ENCODE data around the gene CST3.
"Not testable (repeated sequence)": the region's sequence is repeated elsewhere in the genome, so short reads cannot be mapped to it uniquely, and the experiment has no call there.

Gene CST3

DNA sequence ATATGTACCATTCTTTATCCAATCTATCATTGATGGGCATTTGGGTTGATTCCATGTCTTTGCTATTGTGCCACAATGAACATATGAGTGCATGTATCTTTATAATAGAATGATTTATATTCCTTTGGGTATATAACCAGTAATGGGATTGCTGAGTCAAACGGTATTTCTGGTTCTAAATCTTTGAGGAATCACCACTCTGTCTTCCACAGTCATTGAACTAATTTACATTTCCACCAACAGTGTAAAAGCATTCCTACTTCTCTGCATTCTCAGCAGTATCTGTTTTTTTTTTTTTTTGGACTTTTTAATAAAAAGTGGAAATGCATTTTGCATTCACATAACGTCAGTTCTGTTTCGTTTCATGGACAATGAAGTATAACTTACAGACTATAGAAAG lies 15.4 kb downstream of the CST3 start:
- H3K27ac ChIP-seq (ENCODE audit: insufficient read depth, low read length, poor library complexity, severe bottlenecking); H3K36me3 ChIP-seq (ENCODE audit: control insufficient read depth, insufficient read depth, low read length); DNase-seq; H3K4me1 ChIP-seq (ENCODE audit: control insufficient read depth, insufficient read depth, low read length, poor library complexity, severe bottlenecking); H3K4me3 ChIP-seq (ENCODE audit: insufficient read depth, low read depth, low read length, poor library complexity, severe bottlenecking); H3K9me3 ChIP-seq (ENCODE audit: control insufficient read depth, low read length); H3K27me3 ChIP-seq (replicated peaks; ENCODE audit: control insufficient read depth, insufficient read depth, low read length, poor library complexity, severe bottlenecking): not testable (repeated sequence)

DNA sequence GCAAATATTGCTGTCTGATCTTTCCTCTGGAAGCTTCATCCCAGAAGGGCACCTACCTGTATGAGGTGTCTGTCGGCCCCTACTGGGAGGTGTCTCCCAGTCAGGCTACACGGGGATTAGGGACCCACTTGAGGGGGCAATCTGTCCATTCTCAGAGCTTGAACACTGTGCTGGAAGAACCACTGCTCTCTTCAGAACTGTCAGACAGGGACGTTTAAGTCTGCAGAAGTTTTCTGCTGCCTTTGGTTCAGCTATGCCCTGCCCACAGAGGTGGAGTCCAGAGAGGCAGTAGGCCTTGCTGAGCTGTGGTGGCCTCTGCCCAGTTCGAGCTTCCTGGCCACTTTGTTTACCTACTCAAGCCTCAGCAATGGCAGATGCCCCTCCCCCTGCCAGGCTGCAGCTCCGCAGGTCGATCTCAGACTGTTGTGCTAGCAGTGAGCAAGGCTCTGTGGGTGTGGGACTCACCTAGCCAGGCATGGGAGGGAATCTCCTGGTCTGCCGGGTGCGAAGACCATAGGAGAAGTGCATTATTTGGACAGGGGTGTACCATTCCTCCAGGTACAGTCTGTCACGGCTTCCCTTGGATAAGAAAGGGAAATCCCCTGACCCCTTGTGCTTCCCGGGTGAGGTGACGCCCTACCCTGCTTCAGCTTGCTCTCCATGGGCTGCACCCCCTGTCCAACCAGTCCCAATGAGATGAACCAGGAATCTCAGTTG lies 16.9 kb downstream of the CST3 start:
- not testable (repeated sequence) for H3K4me1 ChIP-seq (ENCODE audit: control insufficient read depth, insufficient read depth, low read length, poor library complexity, severe bottlenecking); H3K27me3 ChIP-seq (replicated peaks; ENCODE audit: control insufficient read depth, insufficient read depth, low read length, poor library complexity, severe bottlenecking); H3K9me3 ChIP-seq (ENCODE audit: control insufficient read depth, low read length); H3K27ac ChIP-seq (ENCODE audit: insufficient read depth, low read length, poor library complexity, severe bottlenecking); H3K36me3 ChIP-seq (ENCODE audit: control insufficient read depth, insufficient read depth, low read length); DNase-seq; H3K4me3 ChIP-seq (ENCODE audit: insufficient read depth, low read depth, low read length, poor library complexity, severe bottlenecking)

DNA sequence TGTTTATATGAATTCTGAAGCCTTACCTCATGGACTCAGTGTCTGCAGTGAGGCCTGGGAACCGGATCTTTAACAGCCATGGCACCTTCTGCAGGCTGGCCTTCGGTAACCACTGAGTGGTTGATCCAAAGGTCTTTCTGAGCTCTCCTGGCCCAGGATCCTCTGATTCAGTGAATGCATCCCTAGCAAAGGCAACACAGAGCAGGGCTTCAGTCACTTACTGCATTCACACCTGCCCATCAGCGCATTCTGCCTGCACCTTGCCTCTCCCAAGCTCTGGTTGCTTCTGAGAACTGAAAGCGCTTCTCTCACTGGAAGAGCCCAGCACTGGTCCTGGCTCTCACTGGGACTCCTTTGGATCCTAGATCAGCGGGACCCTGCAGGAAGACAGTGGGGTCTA lies 23.6 kb downstream of the CST3 start:
- Histone ChIP-seq H3K4me1 (ENCODE audit: control insufficient read depth, insufficient read depth, low read length, poor library complexity, severe bottlenecking) (no peaks in the 10 kb centered on the region), H3K9me3 (ENCODE audit: control insufficient read depth, low read length) (no peaks in the 10 kb centered on the region), H3K27me3 (replicated peaks; ENCODE audit: control insufficient read depth, insufficient read depth, low read length, poor library complexity, severe bottlenecking) (no peaks in the 10 kb centered on the region), H3K4me3 (ENCODE audit: insufficient read depth, low read depth, low read length, poor library complexity, severe bottlenecking) (no peak overlapping the region), H3K36me3 (ENCODE audit: control insufficient read depth, insufficient read depth, low read length) (no peaks in the 10 kb centered on the region), H3K27ac (ENCODE audit: insufficient read depth, low read length, poor library complexity, severe bottlenecking) (no peak overlapping the region)
- DNase-seq, result no peak

DNA sequence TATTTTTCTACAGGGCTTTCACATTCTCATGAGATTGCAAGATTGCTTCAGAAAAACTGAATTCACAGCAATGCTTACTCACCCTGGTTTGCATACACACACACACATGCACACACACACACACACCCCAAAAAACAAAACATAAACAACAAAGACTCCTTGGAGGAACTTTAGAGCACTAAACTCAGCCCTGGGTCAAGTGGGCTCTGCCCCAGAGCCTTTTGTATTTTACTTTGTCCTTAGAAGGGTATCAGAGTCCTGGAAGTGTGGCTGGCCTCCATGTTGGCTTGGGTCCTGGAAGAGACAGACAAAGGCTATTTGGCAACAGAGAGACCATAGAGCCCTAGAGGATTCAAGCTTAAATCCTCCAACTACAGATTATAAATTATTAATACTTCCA lies 24.1 kb downstream of the CST3 start:
- Histone ChIP-seq H3K4me3 (ENCODE audit: insufficient read depth, low read depth, low read length, poor library complexity, severe bottlenecking) (no peak overlapping the region), H3K36me3 (ENCODE audit: control insufficient read depth, insufficient read depth, low read length) (no peaks in the 10 kb centered on the region), H3K4me1 (ENCODE audit: control insufficient read depth, insufficient read depth, low read length, poor library complexity, severe bottlenecking) (no peaks in the 10 kb centered on the region), H3K27ac (ENCODE audit: insufficient read depth, low read length, poor library complexity, severe bottlenecking) (no peak overlapping the region), H3K27me3 (replicated peaks; ENCODE audit: control insufficient read depth, insufficient read depth, low read length, poor library complexity, severe bottlenecking) (no peaks in the 10 kb centered on the region), H3K9me3 (ENCODE audit: control insufficient read depth, low read length) (no peaks in the 10 kb centered on the region)
- no peak for DNase-seq

DNA sequence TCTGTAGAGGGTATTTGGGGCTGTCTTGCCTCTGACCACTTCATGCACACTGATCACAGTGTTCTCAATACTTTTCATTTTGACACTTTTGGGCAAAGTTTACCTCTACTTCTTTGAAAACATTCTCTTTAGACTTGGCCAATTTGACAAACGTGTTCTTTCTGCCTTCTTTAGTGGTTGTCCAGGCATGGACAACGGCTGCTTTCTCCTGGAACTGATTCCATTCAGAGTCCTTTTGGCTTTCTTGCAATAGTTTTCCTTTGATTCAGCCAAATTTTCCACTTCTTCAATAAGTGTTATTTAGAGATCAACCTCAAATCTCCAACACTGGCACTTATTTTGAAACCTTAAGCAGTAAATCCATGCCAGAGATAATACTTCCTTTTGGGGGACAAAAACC lies 25.4 kb downstream of the CST3 start:
- DNase-seq, result no peak
- Histone ChIP-seq H3K4me1 (ENCODE audit: control insufficient read depth, insufficient read depth, low read length, poor library complexity, severe bottlenecking) (no peaks in the 10 kb centered on the region), H3K4me3 (ENCODE audit: insufficient read depth, low read depth, low read length, poor library complexity, severe bottlenecking) (no peak overlapping the region), H3K9me3 (ENCODE audit: control insufficient read depth, low read length) (no peaks in the 10 kb centered on the region), H3K27me3 (replicated peaks; ENCODE audit: control insufficient read depth, insufficient read depth, low read length, poor library complexity, severe bottlenecking) (no peaks in the 10 kb centered on the region), H3K36me3 (ENCODE audit: control insufficient read depth, insufficient read depth, low read length) (no peaks in the 10 kb centered on the region), H3K27ac (ENCODE audit: insufficient read depth, low read length, poor library complexity, severe bottlenecking) (no peak overlapping the region)

DNA sequence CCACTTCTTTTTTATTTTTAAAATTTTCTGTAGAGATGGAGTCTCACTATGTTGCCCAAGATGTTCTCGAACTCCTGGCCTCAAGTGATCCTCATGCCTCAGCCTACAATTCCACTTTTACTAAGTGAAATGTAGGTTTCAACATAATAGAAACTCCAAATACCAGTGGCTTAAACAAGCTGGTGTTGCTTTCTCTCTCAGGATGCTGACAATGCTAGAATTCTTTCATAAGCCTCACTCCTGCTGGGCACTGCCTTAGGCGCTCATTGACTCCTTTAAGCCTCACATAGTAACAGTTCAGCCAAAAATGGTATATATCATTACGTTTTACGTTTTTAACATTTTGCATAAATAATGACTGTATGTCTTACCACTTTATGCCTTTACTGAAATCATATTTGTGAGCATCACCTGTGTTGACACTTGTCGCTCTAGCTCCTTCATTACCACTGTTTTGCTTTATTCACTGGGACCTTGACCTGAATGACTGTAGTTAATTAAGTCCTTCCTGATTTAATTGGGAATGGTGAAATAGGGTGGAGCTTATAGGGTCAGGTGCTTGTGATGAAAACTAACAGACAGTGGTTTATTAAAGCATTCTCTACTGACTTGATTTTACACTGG lies 28.2 kb downstream of the CST3 start:
- Histone ChIP-seq H3K4me3 (ENCODE audit: insufficient read depth, low read depth, low read length, poor library complexity, severe bottlenecking) (no peak overlapping the region), H3K27ac (ENCODE audit: insufficient read depth, low read length, poor library complexity, severe bottlenecking) (no peak overlapping the region), H3K36me3 (ENCODE audit: control insufficient read depth, insufficient read depth, low read length) (no peaks in the 10 kb centered on the region), H3K27me3 (replicated peaks; ENCODE audit: control insufficient read depth, insufficient read depth, low read length, poor library complexity, severe bottlenecking) (no peaks in the 10 kb centered on the region), H3K4me1 (ENCODE audit: control insufficient read depth, insufficient read depth, low read length, poor library complexity, severe bottlenecking) (no peaks in the 10 kb centered on the region), H3K9me3 (ENCODE audit: control insufficient read depth, low read length) (no peaks in the 10 kb centered on the region)
- no peak for DNase-seq

DNA sequence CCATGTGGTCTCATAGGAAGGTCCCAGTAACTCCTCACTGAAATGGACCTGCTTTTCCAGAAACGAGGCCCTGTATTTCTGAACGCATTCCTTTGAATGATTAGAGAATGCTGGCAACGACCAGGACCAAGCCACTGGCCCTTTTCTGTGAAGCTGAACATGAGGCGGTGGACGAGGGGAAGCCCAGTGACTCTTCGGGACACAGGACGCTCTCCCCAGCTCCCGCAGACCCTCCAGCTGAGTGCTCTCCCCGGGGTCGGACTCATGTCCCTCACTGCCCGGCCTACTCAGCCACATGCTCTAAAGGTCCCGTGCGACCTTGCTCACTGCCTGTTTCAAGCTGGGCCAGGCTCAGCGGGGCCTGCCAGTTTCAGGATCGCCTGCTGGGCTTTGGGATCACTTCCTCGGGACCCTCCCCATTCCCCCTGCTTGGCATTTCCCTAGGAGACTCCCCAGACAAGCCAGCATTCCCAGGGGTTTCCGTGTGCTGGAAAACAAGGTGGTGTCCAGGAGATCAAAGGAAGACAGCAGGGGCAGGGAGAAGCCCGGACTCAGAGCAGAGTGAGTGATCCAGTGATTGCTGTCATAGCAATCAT lies 29.4 kb downstream of the CST3 start:
- H3K27ac ChIP-seq (ENCODE audit: insufficient read depth, low read length, poor library complexity, severe bottlenecking), result no peak overlapping the region
- no peaks in the 10 kb centered on the region for H3K4me1 ChIP-seq (ENCODE audit: control insufficient read depth, insufficient read depth, low read length, poor library complexity, severe bottlenecking)
- no peaks in the 10 kb centered on the region for H3K9me3 ChIP-seq (ENCODE audit: control insufficient read depth, low read length)
- no peak overlapping the region for H3K4me3 ChIP-seq (ENCODE audit: insufficient read depth, low read depth, low read length, poor library complexity, severe bottlenecking)
- H3K27me3 ChIP-seq (replicated peaks; ENCODE audit: control insufficient read depth, insufficient read depth, low read length, poor library complexity, severe bottlenecking), result no peaks in the 10 kb centered on the region
- no peak for DNase-seq
- no peaks in the 10 kb centered on the region for H3K36me3 ChIP-seq (ENCODE audit: control insufficient read depth, insufficient read depth, low read length)

DNA sequence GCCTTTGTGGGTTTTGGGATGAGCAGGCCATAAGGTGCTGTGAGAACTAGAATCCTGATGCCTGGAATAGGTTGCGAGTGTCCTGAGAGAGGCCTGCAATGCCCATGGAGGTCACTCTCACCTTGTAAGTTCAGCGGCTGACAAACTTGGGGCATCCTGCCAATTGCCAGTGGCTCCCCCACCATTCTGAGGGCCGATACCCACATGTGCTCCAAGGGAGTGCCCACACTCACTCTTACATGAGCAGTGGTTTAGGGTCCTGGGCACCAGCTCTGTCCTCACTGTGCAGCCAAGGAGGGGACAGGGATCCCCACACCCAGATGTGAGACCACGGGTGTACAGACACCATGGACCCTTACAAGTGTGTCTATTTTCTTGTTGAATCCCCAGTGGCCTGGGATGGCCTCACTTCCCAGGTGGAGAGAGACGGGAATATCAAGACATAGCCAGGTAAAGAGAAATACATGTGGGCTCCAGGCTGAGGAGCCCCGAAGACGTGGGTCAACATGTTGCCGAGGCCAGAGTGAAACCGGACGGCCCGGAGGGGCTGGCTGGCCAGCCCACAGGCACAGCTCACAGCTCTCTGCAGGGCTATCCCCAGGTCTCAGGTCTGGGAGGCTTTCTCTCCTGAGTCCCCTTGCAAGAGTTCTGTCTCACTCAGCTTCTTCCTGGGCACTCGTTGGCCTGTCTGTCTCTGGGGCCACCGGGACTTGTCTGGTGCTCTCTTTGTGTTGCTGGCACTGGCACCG lies 30.1 kb downstream of the CST3 start:
- H3K9me3 ChIP-seq (ENCODE audit: control insufficient read depth, low read length), result no peaks in the 10 kb centered on the region
- no peaks in the 10 kb centered on the region for H3K36me3 ChIP-seq (ENCODE audit: control insufficient read depth, insufficient read depth, low read length)
- no peak overlapping the region for H3K4me3 ChIP-seq (ENCODE audit: insufficient read depth, low read depth, low read length, poor library complexity, severe bottlenecking)
- H3K27me3 ChIP-seq (replicated peaks; ENCODE audit: control insufficient read depth, insufficient read depth, low read length, poor library complexity, severe bottlenecking), result no peaks in the 10 kb centered on the region
- no peaks in the 10 kb centered on the region for H3K4me1 ChIP-seq (ENCODE audit: control insufficient read depth, insufficient read depth, low read length, poor library complexity, severe bottlenecking)
- H3K27ac ChIP-seq (ENCODE audit: insufficient read depth, low read length, poor library complexity, severe bottlenecking), result no peak overlapping the region
- no peak for DNase-seq

DNA sequence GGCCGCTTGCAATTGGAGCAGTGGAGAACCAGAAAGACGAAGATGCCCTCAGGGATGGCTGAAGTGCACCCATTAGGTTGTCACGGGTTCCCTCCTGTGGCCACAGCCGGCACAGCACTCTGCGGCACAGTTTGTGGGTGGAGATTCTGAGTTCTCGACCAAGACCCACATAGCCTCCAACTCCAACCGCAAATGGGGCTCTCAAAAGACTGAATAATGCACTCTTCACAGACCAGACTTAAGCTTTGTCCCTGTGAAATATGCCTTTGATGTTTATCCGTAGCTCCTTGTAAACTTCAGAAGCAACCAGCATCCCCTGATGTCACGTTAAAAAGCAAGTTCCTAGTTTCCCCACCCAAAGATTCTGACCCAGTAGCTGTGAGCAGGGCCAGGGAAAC lies 31.1 kb downstream of the CST3 start:
- Histone ChIP-seq H3K4me3 (ENCODE audit: insufficient read depth, low read depth, low read length, poor library complexity, severe bottlenecking) (no peak overlapping the region), H3K9me3 (ENCODE audit: control insufficient read depth, low read length) (no peaks in the 10 kb centered on the region), H3K4me1 (ENCODE audit: control insufficient read depth, insufficient read depth, low read length, poor library complexity, severe bottlenecking) (no peaks in the 10 kb centered on the region), H3K27ac (ENCODE audit: insufficient read depth, low read length, poor library complexity, severe bottlenecking) (no peak overlapping the region), H3K27me3 (replicated peaks; ENCODE audit: control insufficient read depth, insufficient read depth, low read length, poor library complexity, severe bottlenecking) (no peaks in the 10 kb centered on the region), H3K36me3 (ENCODE audit: control insufficient read depth, insufficient read depth, low read length) (no peaks in the 10 kb centered on the region)
- DNase-seq, result peak in 1 of 3 donors; percentile 22

All from effector memory CD4-positive, alpha-beta T cell (primary cell).